ENCODE data around the gene CILP.
"Not testable (repeated sequence)": the region's sequence is repeated elsewhere in the genome, so short reads cannot be mapped to it uniquely, and the experiment has no call there.

DNA sequence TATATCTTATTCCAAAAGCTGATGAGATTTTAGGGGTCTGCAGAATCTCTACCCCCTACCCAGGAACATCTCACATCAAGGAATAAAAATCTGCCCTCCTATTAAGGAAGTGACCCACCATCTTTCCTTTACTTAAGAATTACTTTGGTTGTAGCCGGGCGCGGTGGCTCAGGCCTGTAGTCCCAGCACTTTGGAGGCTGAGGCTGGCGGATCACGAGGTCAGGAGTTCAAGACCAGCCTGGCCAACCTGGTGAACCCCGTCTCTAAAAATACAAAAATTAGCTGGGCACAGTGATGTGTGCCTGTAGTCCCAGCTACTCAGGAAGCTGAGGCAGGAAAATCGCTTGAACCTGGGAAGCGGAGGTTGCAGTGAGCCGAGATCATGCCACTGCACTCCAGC lies 22.8 kb downstream of the CILP start:
- TF ChIP-seq, protein P1, sequence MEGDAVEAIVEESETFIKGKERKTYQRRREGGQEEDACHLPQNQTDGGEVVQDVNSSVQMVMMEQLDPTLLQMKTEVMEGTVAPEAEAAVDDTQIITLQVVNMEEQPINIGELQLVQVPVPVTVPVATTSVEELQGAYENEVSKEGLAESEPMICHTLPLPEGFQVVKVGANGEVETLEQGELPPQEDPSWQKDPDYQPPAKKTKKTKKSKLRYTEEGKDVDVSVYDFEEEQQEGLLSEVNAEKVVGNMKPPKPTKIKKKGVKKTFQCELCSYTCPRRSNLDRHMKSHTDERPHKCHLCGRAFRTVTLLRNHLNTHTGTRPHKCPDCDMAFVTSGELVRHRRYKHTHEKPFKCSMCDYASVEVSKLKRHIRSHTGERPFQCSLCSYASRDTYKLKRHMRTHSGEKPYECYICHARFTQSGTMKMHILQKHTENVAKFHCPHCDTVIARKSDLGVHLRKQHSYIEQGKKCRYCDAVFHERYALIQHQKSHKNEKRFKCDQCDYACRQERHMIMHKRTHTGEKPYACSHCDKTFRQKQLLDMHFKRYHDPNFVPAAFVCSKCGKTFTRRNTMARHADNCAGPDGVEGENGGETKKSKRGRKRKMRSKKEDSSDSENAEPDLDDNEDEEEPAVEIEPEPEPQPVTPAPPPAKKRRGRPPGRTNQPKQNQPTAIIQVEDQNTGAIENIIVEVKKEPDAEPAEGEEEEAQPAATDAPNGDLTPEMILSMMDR (IDR thresholded peaks at IDR 0.05; ENCODE audit: insufficient read depth, low read length, poor library complexity, severe bottlenecking): not testable (repeated sequence)
- not testable (repeated sequence) for TF ChIP-seq EZH2phosphoT487 (conservative IDR thresholded peaks at IDR 0.05; ENCODE audit: low read length)

All from SU-DHL-6 (cell line).